Activated T-cell treated with anti-CD3 and anti-CD28 coated beads, Interleukin-2, amount 50 U/mL, for 48 hours (primary cell): ENCODE results near the gene GGT5.
A peak's percentile ranks its signal among the peaks of the same experiment; 100 is the strongest.
"Not testable (repeated sequence)": the region's sequence is repeated elsewhere in the genome, so short reads cannot be mapped to it uniquely, and the experiment has no call there.

Source experiments
- DNase-seq, 2 experiments: peaks; one replicate each; pipeline ENCODE4 v3.0.0-alpha.2; 2020

Gene GGT5

GRCh38 chr22:24259459-24259858 is 14.6 kb upstream of the GGT5 start:
- peak; percentile 82 to 84 for DNase-seq

GRCh38 chr22:24256736-24257135 is 11.9 kb upstream of the GGT5 start:
- DNase-seq = not testable (repeated sequence)

GRCh38 chr22:24256136-24256535 is 11.3 kb upstream of the GGT5 start:
- DNase-seq = not testable (repeated sequence)

GRCh38 chr22:24253126-24253525 is 8.2 kb upstream of the GGT5 start:
- not testable (repeated sequence) for DNase-seq

- DNase-seq = not testable (repeated sequence)
Observed at GRCh38 chr22:24251286-24251685, 6.4 kb upstream of the GGT5 start.

GRCh38 chr22:24249413-24249812 is 4.5 kb upstream of the GGT5 start:
- not testable (repeated sequence) for DNase-seq

- not testable (repeated sequence) for DNase-seq
Observed at GRCh38 chr22:24248611-24249010, 3.7 kb upstream of the GGT5 start.

GRCh38 chr22:24247564-24248344 is 2.9 kb upstream of the GGT5 start:
- DNase-seq = peak; percentile 71 to 72

GRCh38 chr22:24247011-24247507 is 2.2 kb upstream of the GGT5 start:
- no peak for DNase-seq

GRCh38 chr22:24245584-24246561 is 991 bp upstream of the GGT5 start:
- not testable (repeated sequence) for DNase-seq

- no peak for DNase-seq
Observed at GRCh38 chr22:24244144-24244787, 616 bp downstream of the GGT5 start.

- not testable (repeated sequence) for DNase-seq
Observed at GRCh38 chr22:24243417-24243816, 1.5 kb downstream of the GGT5 start.

GRCh38 chr22:24240985-24241692 is 3.7 kb downstream of the GGT5 start:
- not testable (repeated sequence) for DNase-seq

GRCh38 chr22:24240381-24240780 is 4.5 kb downstream of the GGT5 start:
- no peak for DNase-seq

- not testable (repeated sequence) for DNase-seq
Observed at GRCh38 chr22:24238101-24238694, 6.7 kb downstream of the GGT5 start.

GRCh38 chr22:24236656-24237055 is 8.2 kb downstream of the GGT5 start:
- DNase-seq = no peak

- DNase-seq = no peak
Observed at GRCh38 chr22:24235315-24235714, 9.6 kb downstream of the GGT5 start.

GRCh38 chr22:24233816-24234215 is 11.1 kb downstream of the GGT5 start:
- no peak for DNase-seq

- no peak for DNase-seq
Observed at GRCh38 chr22:24233235-24233634, 11.6 kb downstream of the GGT5 start.

GRCh38 chr22:24232725-24233124 is 12.2 kb downstream of the GGT5 start:
- DNase-seq = no peak

- DNase-seq = no peak
Observed at GRCh38 chr22:24232124-24232523, 12.8 kb downstream of the GGT5 start.

- DNase-seq = no peak
Observed at GRCh38 chr22:24231706-24232105, 13.2 kb downstream of the GGT5 start.
